ENCODE results near the gene HCFC1.

Gene HCFC1

DNA sequence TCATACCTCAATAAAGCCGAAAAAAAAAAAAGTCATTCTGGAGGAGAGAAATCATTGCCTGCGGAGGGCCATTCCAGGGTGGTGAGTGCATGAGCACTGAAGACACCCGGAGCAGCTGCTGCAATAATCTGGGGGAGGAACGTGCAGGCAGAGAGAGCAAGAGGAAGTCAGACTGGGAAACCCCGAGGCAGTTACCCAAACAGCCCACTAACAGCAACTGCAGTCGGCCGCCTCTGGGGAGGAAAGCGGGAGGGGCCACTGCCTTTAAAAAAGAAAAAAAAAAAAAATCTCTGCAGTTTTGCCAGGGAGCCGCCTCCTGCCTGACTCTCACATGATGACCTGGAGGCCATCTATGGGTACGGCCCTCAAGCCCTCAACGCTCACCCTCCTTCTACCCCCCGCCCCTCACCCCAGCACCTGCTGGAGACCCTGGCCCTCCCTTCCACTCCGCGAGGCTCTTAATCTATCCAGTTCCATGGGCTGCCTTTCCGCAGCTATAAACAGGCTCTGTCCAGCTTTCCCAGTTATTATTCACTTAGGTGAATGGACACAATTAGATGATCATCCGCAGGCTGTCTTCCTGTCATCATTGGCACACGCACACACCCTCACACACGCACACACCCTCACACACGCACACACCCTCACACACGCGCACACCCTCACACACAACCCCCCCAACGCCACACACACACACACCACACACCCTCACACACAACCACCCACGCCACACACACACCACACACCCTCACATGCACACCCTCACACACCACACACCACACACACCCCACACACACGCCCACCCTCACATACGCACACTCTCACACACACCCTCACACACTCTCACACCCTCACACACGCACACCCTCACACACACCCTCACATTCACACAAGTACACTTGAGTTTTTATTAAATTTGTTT lies 70.5 kb downstream of the HCFC1 start:
- peak; percentile 70 to 88 for DNase-seq

DNA sequence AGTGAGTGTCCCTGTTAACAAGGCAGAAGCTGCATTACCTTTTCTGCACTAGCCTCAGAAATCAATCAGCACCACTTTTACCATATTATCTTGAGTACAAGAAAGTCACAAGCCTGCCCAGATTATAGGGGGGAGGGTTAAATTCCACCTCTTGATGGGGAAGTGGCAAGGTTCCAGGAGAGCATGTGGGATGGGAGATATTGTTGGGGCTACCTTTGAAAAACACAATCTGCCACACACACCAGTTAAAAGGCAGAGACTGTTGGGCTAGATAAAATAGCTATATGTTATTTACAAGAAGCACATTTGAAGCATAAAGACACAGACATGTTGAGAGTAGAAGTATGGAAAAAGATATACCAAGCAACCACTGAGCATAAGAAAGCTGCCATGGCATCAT lies 73.7 kb downstream of the HCFC1 start:
- DNase-seq: peak; percentile 83 to 92

Data from NCI-H524 (cell line).